ENCODE measurements around the gene SERTAD1. TPM values are rescaled to one million over a fixed set of nuclear protein-coding genes. Genes with fewer than 3 reads are reported as not detected.

SERTAD1 gene
- total and polyA plus RNA-seq, 2 of the 8 experiments (the other 6 are each of a cell fraction or from before 2014, with no cell fraction given) = 5.4 to 6.6 TPM

DNA sequence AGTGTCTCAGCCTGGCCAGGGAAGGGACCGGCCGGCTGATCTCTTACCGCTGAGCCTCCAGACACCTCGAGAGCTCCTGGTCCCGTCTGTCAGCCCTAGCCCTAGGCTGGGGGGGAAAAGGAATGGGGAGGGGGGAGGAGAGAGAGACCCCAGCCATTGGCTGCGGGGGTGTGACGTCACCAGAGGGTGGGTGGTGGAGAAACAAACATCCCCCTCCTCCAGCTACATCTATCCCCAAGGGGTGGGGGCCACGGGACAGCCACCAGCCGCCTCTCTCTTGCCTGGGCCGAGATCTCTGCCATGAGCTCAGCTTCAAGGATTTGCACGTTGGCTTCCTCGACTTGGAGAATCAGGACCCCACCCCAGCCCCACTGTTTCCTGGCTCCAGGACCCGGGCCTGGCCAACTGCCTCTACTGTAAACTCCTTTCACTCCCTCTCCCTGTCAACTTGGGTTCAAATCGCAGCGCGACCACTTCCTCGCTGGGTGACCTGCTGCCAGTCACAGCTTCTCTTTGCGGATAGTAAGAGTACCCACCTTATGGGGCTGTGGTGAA lies 12.4 kb downstream of the SERTAD1 start, which contains the start of gene PRX (continued):
- no peak for TF ChIP-seq CHD7 (IDR thresholded peaks at IDR 0.05; ENCODE audit: insufficient replicate concordance, low read length)
- TF ChIP-seq, protein P1, sequence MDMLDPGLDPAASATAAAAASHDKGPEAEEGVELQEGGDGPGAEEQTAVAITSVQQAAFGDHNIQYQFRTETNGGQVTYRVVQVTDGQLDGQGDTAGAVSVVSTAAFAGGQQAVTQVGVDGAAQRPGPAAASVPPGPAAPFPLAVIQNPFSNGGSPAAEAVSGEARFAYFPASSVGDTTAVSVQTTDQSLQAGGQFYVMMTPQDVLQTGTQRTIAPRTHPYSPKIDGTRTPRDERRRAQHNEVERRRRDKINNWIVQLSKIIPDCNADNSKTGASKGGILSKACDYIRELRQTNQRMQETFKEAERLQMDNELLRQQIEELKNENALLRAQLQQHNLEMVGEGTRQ (IDR thresholded peaks at IDR 0.05; ENCODE audit: low read length) = no peak
- TF ChIP-seq EP300 (IDR thresholded peaks at IDR 0.05; ENCODE audit: borderline replicate concordance in 1 of 2, low read depth in 2 of 2, low read length in 2 of 2) = no peak
- TF ChIP-seq FOSL1 (IDR thresholded peaks at IDR 0.05; ENCODE audit: insufficient read depth, low read depth, low read length) = no peak
- peak; percentile 71; the same call in 1 of the 2 replicates for TF ChIP-seq TAF1 (IDR thresholded peaks at IDR 0.05; ENCODE audit: low read depth, low read length)
- peak in 1 of 2 experiments; percentile 57; a peak in 1 of 4 replicates for TF ChIP-seq SIN3A (conservative IDR thresholded peaks at IDR 0.05 in 1 of 2, IDR thresholded peaks at IDR 0.05 in 1 of 2; ENCODE audit: low read depth in 1 of 2, low read length in 2 of 2)
- TF ChIP-seq, protein P2, sequence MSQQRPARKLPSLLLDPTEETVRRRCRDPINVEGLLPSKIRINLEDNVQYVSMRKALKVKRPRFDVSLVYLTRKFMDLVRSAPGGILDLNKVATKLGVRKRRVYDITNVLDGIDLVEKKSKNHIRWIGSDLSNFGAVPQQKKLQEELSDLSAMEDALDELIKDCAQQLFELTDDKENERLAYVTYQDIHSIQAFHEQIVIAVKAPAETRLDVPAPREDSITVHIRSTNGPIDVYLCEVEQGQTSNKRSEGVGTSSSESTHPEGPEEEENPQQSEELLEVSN (IDR thresholded peaks at IDR 0.05) = no peak
- no peak for TF ChIP-seq CHD1 (IDR thresholded peaks at IDR 0.05; ENCODE audit: low read depth, low read length)
